GM18505 (cell line): Measurements from ENCODE around the gene PKNOX2.

ENCODE experiments used
- ATAC-seq: cut with Tn5 transposase; IDR thresholded peaks from one replicate; pipeline ENCODE4 v1.9.1; 2021; ENCODE audit not compliant: unreplicated experiment
- POLR2A ChIP-seq: IDR thresholded peaks from 4 replicates; pipeline ENCODE4 v1.6.1; 2011; ENCODE audit warnings: borderline replicate concordance; ENCODE audit not compliant: insufficient read depth, insufficient read length; ENCODE audit errors: extremely low read depth

PKNOX2 gene, protein sequence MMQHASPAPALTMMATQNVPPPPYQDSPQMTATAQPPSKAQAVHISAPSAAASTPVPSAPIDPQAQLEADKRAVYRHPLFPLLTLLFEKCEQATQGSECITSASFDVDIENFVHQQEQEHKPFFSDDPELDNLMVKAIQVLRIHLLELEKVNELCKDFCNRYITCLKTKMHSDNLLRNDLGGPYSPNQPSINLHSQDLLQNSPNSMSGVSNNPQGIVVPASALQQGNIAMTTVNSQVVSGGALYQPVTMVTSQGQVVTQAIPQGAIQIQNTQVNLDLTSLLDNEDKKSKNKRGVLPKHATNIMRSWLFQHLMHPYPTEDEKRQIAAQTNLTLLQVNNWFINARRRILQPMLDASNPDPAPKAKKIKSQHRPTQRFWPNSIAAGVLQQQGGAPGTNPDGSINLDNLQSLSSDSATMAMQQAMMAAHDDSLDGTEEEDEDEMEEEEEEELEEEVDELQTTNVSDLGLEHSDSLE

DNA sequence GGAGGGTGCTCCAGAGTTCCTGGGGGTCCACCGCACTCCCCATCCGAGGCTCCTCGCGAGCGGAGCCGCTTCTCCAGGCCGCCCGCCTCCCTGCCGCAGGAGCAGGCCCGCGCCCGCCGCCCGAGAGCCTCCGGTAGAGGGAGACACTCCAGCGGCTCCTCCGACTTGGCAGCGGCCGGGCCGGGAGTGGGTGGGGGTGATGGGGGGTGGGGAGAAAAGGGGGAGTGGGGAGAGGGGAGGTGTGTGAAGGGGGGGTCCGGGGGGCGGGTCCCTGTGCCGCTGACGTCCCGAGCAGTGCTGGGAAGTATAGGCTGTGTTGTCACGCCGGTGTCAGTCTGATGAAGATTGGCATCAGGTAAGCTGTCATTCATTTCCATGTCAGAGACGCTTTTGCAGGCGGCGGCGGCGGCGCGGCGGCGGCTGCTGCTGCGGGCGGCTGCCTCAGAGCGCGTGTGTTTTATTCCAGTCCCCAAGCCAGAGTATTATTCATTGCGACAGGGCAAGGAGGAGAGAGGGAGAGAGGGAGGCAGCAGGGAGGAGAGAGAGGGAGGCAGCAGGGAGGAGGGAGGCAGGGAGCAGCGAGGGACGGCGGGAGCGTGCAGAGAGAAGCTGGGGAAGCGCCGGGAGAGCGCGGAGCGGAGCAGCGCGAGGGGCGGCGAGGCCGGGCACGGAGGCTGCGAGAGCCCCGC, at the start of gene PKNOX2:
Gene PKNOX2, plus strand, starts transcription at position 330 of the 689 bp plus-strand sequence. CDS start 186,555 bp downstream, outside the sequence.
- no peak for TF ChIP-seq POLR2A
- no peak for ATAC-seq

DNA sequence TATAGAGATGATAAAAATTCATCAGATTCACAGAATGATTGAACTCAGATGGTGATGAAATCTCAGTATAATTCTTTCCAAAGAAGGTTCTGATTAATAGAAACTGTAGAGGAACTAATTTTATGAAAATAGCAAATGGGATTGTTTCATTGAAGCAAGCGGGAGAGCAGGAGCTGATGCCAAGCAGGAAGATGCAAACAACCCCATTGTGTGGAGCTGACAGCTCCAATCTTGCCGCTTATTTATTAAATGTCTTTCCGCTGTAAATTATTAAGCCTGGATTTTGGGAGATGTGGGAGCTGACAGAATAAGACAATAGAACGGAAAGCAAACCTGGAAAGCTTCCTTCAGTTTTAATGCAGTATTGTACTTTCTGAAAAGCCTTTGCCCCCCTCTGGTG, 47.1 kb upstream of the PKNOX2 start:
- no peak for TF ChIP-seq POLR2A
- ATAC-seq: no peak

DNA sequence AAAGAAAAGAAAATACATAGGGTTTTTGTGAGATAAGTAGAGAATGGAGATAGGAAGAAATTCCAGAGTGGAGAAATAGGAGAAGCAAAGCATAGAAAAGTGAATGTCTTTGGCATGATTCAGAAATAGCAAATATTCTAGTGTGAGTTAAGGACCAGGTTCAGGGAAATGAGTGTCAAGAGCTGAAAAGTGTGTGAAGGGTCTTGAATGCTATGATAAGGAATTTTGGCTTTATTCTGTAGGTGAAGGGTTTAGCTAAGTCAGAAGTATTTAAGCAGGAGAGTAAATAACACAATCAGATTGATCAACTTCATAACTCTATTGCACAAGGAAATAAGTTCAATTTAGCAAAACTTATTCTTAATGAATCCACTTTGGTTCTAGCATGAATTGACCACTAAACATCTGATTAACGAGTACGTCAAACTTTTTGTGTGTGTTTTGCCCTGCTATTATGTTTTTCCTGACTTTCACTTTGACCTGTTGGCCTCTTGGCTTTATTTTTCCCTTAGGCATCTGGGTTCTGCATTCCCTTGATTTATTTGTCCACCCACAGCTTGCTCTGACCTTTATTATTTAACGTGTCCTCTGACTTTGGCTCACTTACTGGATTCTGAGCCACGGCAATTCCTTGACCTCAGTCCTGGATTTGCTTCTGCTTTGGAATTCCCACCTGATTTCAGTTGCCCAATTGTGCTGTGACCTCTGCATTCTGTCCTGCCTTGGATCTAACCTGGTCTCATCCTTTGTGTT, 41.2 kb upstream of the PKNOX2 start:
- ATAC-seq: no peak
- TF ChIP-seq POLR2A: no peak

DNA sequence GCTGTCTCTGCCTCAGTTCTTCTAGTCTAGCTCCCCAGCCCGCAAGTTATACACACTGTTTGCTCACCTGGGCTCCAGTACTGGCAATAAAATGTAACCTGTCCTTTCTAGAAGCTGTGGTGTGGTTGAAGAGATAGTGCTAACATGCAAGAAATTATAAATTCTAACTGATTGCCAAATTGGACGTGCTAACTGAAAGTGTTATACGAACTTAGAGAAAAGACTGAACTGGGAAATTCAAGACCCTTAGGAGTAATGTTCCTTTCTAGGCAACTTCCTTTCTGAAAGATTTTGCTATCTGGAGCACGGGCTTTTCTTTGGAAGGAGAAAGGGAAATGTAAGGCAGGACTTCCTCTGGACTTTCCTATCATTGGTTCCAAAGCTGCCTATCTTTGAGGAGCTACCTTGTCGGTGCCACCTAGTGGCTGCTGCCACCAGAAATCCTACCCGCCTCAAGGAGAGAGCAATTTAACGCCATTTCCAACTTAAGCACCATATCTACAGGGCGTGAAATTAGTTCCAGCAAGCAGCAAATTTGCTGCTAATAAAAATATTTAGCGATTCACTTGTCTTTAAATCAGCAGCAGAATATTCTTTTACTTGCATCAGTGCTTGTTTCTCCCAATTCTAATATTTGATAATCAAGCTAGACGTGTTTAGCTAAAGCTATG, 40.5 kb upstream of the PKNOX2 start:
- no peak for ATAC-seq

DNA sequence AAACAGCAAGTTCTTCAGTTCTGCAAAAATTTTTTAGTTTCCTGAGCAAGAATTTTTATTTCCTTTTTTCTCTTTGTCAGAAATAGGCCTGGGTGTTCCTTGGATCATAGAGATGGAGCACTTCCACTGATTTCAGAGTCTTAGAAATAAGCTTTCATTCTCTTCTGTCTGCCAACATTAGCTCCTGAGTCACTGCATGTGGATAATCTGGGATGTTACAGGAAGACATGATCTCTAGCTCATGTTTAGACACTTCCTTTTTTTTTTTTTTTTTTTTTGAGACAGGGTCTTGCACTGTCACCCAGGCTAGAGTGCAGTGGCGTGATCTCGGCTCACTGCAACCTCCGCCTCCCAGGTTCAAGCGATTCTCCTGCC, 39.9 kb upstream of the PKNOX2 start:
- ATAC-seq: no peak
- TF ChIP-seq POLR2A: no peak

More for the DNA sequence above, 40.5 kb upstream of the PKNOX2 start:
- no peak for TF ChIP-seq POLR2A

DNA sequence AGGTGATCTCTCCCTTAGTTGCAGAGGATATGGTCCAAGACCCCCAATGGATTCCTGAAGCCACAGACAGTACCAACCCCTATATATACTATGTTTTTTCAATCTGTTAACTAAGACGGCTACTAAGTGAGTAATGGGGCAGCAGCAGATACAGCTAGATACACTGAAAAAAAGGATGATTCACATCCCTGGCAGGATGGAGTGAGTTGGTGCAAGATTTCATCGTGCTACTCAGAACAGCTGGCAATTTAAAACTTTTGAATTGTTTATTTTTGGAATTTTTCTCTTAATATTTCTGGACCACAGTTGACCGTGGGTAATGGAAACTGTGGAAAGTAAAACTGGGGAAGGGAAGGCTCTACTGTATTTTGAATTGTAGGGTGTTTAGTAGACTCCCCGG, 36.1 kb upstream of the PKNOX2 start:
- no peak for ATAC-seq
- no peak for TF ChIP-seq POLR2A

DNA sequence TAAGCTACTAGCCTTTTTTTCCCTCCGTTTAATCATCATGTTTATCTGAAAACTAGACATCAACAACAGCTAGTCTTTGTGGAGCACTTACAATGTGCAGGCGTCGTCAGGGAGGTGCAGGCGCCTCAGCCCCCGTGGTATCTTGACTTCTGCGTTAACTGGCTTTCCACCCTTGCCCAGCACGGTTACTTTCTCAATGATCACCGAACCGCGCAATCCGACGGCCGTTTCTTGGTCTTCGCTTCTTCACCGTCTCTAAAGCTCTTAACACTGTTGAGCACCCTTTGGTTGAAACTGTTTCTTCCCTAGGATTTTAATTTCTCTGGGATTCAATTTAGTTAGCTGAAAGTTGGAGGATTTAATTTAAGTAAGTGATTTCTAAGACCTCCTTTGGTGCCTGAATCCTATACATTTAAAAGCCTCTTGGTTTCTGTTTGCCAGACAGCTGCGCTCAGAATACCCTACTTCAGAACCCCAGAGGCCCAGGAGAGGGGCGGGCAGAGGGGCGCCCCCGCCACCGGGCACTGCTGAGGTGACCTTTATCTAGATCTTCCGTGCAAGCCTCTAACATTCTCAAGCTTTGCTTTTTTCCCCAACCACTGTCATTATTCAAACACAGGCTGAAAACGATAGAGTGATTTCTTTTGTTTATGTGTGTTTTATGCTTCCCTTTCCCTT, 35.1 kb upstream of the PKNOX2 start:
- no peak for TF ChIP-seq POLR2A
- ATAC-seq: no peak

DNA sequence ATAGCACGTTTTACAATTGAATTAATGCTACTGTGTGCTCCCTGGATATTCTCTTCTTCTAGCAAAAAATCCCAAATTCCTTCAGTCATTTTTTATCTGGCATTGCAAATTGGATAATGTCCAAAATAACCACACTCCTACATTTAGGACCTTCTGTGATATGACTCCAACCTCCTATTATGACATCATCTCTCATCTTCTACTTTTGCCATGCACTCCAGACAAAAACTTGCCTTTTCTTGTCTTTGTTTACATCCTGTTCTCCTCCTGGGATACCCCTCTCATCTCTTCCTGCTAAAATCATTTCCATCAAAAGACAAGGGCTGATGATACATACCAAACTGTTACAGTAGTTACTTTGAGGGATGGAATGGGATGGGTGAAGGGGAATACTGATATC, 32.5 kb upstream of the PKNOX2 start:
- no peak for TF ChIP-seq POLR2A
- no peak for ATAC-seq

DNA sequence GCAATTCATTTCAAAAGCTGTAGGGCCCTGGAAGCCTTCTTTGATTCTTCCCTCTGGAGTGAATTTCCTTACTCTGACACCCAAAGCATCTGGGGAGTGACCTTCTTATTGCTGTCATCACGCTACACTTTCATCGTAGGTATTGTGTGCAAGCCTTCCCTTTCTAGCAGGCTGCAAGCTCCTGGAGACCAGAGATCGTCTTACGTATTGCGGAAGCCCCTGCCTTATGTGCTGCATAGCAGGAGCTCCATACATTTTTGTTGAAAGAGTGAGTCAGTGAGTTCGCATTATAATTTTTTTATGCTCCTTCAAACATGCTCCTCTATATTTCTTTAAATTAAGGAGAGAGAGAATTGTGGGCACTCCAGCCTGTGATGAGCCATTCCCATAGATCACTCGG, 32.0 kb upstream of the PKNOX2 start:
- TF ChIP-seq POLR2A: no peak
- ATAC-seq: no peak

DNA sequence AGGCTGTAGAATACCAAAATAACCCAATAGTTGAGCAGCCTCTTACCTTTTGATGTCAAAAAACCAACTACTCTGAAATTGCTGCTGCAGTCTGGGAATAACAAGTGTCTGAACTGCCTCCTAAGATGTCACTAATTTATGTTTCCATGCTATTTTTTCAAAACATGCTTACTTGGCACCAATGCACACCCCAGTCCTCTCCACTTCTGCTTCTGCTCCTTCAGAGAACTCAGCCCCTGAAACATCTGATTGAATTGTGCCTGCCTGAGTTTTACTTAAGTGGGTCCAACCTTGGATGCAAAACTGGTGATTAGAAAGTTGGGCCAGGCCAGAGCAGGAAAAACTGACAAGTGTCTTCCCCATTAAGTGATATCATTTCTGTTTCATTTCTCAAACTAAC, 28.6 kb upstream of the PKNOX2 start:
- ATAC-seq: no peak
- TF ChIP-seq POLR2A: no peak

DNA sequence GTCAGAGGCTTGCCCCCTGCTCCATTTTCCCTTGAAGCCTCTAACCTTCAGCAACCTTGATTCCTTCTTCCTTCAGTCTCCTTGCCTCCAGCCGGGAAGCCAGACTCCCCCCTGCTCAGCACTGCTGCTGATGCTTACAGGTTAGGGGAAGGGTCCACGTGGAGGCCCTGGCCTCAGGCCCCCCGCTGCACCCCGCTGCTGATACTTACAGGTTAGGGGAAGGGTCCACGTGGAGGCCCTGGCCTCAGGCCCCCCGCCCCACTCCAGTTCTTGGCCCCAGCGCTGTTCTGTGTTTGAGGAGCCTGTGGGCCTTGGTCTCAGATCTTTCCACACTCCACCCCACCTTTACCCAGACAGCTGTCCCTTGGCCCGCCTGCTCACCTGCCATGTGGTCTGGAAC, 25.6 kb upstream of the PKNOX2 start:
- ATAC-seq: no peak
- no peak for TF ChIP-seq POLR2A

DNA sequence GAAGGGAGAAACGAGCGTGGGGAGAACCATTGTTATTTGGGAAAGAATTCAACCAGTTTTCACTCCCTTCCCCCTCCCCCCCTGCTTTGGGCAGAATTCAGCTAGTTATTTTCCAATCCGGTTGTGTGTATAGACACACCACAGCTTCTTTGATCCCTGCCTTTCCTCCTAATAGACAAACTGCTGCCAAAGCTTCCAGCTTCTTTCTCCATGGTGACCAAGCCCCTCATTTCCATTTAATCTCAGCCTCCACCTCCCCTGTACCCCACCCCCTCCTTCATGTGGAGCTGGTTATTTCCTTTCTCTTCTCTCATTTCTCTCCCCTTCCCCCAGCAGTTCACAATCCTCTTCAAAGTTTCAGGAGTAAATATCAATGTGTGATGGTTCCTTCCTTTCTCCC, 24.8 kb upstream of the PKNOX2 start:
- ATAC-seq: no peak
- no peak for TF ChIP-seq POLR2A

DNA sequence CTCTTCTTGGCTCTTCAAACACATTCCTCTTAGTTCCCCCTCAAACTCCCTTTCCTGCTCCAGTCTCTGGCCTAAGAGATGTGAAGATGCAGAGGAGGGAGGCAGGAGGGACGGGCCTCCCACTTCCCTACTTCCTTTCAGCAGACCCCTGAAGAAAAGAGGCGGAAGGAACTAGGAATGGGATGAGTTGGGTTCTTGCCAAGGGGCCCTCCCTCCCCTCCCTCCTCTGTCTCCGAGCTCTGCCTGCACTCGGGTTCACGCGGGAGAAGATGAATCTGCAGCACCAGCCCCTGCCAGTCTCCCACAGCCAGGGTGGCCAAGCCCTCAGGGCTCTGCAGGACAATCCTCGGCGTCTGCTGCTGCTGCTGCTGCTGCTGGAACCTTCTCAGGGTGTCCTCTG, 24.3 kb upstream of the PKNOX2 start:
- no peak for ATAC-seq
- no peak for TF ChIP-seq POLR2A

DNA sequence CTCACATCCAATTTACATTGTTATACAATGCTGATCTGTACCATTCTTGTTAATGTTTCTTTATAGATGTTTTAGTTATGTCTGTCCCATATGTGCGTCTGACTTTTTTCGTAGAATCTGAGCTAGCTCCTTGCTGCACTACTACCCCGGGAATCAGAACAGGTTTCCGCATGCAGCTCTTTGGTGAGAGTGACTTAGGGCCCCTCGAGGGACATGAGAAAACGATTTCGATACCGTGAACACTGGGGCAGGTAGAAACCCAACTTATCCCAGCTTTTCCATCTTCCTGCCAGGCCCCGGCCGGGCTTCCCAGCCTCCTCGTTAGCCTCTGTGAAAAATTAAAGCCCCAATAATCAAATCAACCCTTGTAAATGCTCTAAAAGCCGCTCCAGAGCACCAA, 23.4 kb upstream of the PKNOX2 start:
- ATAC-seq: no peak

More for the DNA sequence above, 23.4 kb upstream of the PKNOX2 start:
- no peak for TF ChIP-seq POLR2A
